ENCODE measurements around the gene CIDEA. TPM values are rescaled to one million over a fixed set of nuclear protein-coding genes. Genes with fewer than 3 reads are reported as not detected.

The CIDEA gene
- total and polyA plus RNA-seq, 2 donors (not counting 1 experiment from before 2014, with no cell fraction given), result 0.12 to 1.7 TPM

GRCh38 chr18:12291161-12291560 lies 37.0 kb downstream of the CIDEA start:
- H3K27me3 ChIP-seq (ENCODE audit: control insufficient read depth, insufficient read depth, low read length), result no peaks in the 10 kb centered on the region
- H3K9ac ChIP-seq (ENCODE audit: insufficient read depth, low read length), result no peak overlapping the region
- H3K4me3 ChIP-seq (replicated peaks in 1 of 4; ENCODE audit: control extremely low read depth in 1 of 4, insufficient read depth in 1 of 4, low read depth in 3 of 4, low read length in 4 of 4), result no peak overlapping the region
- no peak overlapping the region for H3K27ac ChIP-seq (ENCODE audit: insufficient read depth, low read length)
- no peak overlapping the region for H2AFZ ChIP-seq (ENCODE audit: low read length)
- no peaks in the 10 kb centered on the region for H3K9me3 ChIP-seq (ENCODE audit: control insufficient read depth, insufficient read depth, low read depth, low read length)
- no peaks in the 10 kb centered on the region for H4K20me1 ChIP-seq (ENCODE audit: control insufficient read depth, extremely low read depth, insufficient read depth, low read length)
- no peak for TF ChIP-seq EZH2 (IDR thresholded peaks at IDR 0.05; ENCODE audit: low read length, missing control alignments)
- TF ChIP-seq CTCF (conservative IDR thresholded peaks at IDR 0.05 in 1 of 2, IDR thresholded peaks at IDR 0.05 in 1 of 2; ENCODE audit: low read depth in 1 of 2, low read length in 2 of 2), result no peak
- no peak overlapping the region for H3K4me2 ChIP-seq (ENCODE audit: extremely low read depth, insufficient read depth, low read length)
- DNase-seq (ENCODE audit: low read depth in 2 of 2), result no peak
- no peaks in the 10 kb centered on the region for H3K79me2 ChIP-seq (ENCODE audit: control insufficient read depth, insufficient read depth, low read length)
- H3K4me1 ChIP-seq (ENCODE audit: control insufficient read depth, extremely low read depth, insufficient read depth, low read length), result peaks cover 11% of the 10 kb centered on the region
- H3K36me3 ChIP-seq (ENCODE audit: control insufficient read depth, insufficient read depth, low read length), result no peaks in the 10 kb centered on the region

- Histone ChIP-seq H4K20me1 (ENCODE audit: control insufficient read depth, extremely low read depth, insufficient read depth, low read length) (no peaks in the 10 kb centered on the region), H3K9me3 (ENCODE audit: control insufficient read depth, insufficient read depth, low read depth, low read length) (no peaks in the 10 kb centered on the region), H3K4me2 (ENCODE audit: extremely low read depth, insufficient read depth, low read length) (no peak overlapping the region), H3K36me3 (ENCODE audit: control insufficient read depth, insufficient read depth, low read length) (no peaks in the 10 kb centered on the region), H3K9ac (ENCODE audit: insufficient read depth, low read length) (no peak overlapping the region), H3K27ac (ENCODE audit: insufficient read depth, low read length) (no peak overlapping the region), H2AFZ (ENCODE audit: low read length) (no peak overlapping the region), H3K4me3 (replicated peaks in 1 of 4; ENCODE audit: control extremely low read depth in 1 of 4, insufficient read depth in 1 of 4, low read depth in 3 of 4, low read length in 4 of 4) (no peak overlapping the region), H3K27me3 (ENCODE audit: control insufficient read depth, insufficient read depth, low read length) (no peaks in the 10 kb centered on the region), H3K79me2 (ENCODE audit: control insufficient read depth, insufficient read depth, low read length) (no peaks in the 10 kb centered on the region), H3K4me1 (ENCODE audit: control insufficient read depth, extremely low read depth, insufficient read depth, low read length) (peaks cover 11% of the 10 kb centered on the region)
- no peak for TF ChIP-seq EZH2 (IDR thresholded peaks at IDR 0.05; ENCODE audit: low read length, missing control alignments)
- no peak for TF ChIP-seq CTCF (conservative IDR thresholded peaks at IDR 0.05 in 1 of 2, IDR thresholded peaks at IDR 0.05 in 1 of 2; ENCODE audit: low read depth in 1 of 2, low read length in 2 of 2)
- DNase-seq (ENCODE audit: low read depth in 2 of 2), result no peak
These were observed 37.5 kb downstream of the CIDEA start for GRCh38 chr18:12291690-12292089.

- H3K9me3 ChIP-seq (ENCODE audit: control insufficient read depth, insufficient read depth, low read depth, low read length), result no peaks in the 10 kb centered on the region
- no peak for DNase-seq (ENCODE audit: low read depth in 2 of 2)
- no peak overlapping the region for H3K27ac ChIP-seq (ENCODE audit: insufficient read depth, low read length)
- TF ChIP-seq EZH2 (IDR thresholded peaks at IDR 0.05; ENCODE audit: low read length, missing control alignments) (no peak), CTCF (conservative IDR thresholded peaks at IDR 0.05 in 1 of 2, IDR thresholded peaks at IDR 0.05 in 1 of 2; ENCODE audit: low read depth in 1 of 2, low read length in 2 of 2) (no peak)
- H3K4me1 ChIP-seq (ENCODE audit: control insufficient read depth, extremely low read depth, insufficient read depth, low read length), result peaks cover 3% of the 10 kb centered on the region
- no peak overlapping the region for H3K4me3 ChIP-seq (replicated peaks in 1 of 4; ENCODE audit: control extremely low read depth in 1 of 4, insufficient read depth in 1 of 4, low read depth in 3 of 4, low read length in 4 of 4)
- no peak overlapping the region for H3K9ac ChIP-seq (ENCODE audit: insufficient read depth, low read length)
- H2AFZ ChIP-seq (ENCODE audit: low read length), result no peak overlapping the region
- no peak overlapping the region for H3K4me2 ChIP-seq (ENCODE audit: extremely low read depth, insufficient read depth, low read length)
- no peaks in the 10 kb centered on the region for H3K79me2 ChIP-seq (ENCODE audit: control insufficient read depth, insufficient read depth, low read length)
- H3K36me3 ChIP-seq (ENCODE audit: control insufficient read depth, insufficient read depth, low read length), result no peaks in the 10 kb centered on the region
- H3K27me3 ChIP-seq (ENCODE audit: control insufficient read depth, insufficient read depth, low read length), result no peaks in the 10 kb centered on the region
- H4K20me1 ChIP-seq (ENCODE audit: control insufficient read depth, extremely low read depth, insufficient read depth, low read length), result no peaks in the 10 kb centered on the region
These were observed 39.7 kb downstream of the CIDEA start for GRCh38 chr18:12293831-12294230.
